ENCODE results near the gene KCNQ1.
A peak's percentile ranks its signal among the peaks of the same experiment; 100 is the strongest.

The KCNQ1 gene

DNA sequence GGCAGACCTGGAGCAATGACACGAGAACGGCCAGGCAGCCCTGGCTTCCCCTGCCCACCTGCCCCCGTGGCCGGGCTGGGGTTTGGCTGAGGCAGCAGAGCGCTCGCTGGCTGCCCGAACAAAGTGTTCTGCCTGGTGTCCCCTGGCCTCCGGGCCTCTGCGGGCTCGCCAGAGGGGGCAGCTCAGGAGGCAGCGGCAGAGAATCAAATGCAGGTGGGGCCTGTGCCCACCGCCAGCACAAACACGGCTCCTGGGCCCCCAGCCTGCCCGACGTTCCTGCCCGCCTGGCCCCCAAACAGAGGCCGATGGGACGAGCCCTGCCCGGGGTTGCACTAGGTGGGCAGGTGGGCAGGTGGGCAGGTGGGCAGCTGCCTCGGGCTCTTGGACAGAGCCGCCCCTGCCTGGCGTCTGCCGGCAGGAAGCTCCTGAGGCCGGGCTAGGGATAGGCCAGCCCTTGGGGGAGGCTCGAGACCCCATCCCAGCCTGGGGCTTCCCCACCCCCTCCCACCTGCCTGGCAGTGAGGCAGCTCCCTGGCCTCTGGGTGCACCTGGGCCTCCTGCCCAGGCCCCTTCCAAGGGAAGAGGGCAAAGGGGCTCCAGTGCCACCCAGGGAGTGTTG, 394.0 kb downstream of the KCNQ1 start:
- Histone ChIP-seq H3K4me3 (ENCODE audit: insufficient read depth in 1 of 2, low read depth in 1 of 2, low read length in 2 of 2) (no peak overlapping the region), H2AFZ (ENCODE audit: low read depth, low read length) (no peak overlapping the region), H2AK5ac (ENCODE audit: low read length, severe bottlenecking) (no peak overlapping the region), H2BK120ac (ENCODE audit: low read depth, low read length) (no peak overlapping the region), H3K9me3 (ENCODE audit: control insufficient read depth, low read length) (no peaks in the 10 kb centered on the region), H3K36me3 (ENCODE audit: control insufficient read depth in 1 of 2, insufficient read depth in 2 of 2, low read depth in 1 of 2, low read length in 2 of 2) (no peaks in the 10 kb centered on the region), H3K9ac (ENCODE audit: low read length) (no peak overlapping the region), H3K4me2 (ENCODE audit: low read length, poor library complexity, severe bottlenecking) (no peak overlapping the region), H2BK12ac (ENCODE audit: low read length in 2 of 2) (no peak overlapping the region), H3K27me3 (ENCODE audit: control insufficient read depth in 1 of 2, insufficient read depth in 1 of 2, low read length in 2 of 2) (peaks cover 0 to 34% of the 10 kb centered on the region in 2 experiments), H3K27ac (ENCODE audit: low read length, poor library complexity, severe bottlenecking) (no peak overlapping the region), H2BK15ac (ENCODE audit: low read depth, poor library complexity, severe bottlenecking) (no peak overlapping the region), H2BK5ac (ENCODE audit: low read depth, low read length, poor library complexity, severe bottlenecking) (no peak overlapping the region), H3K79me1 (replicated peaks; ENCODE audit: low read length, poor library complexity, severe bottlenecking) (no peaks in the 10 kb centered on the region), H4K8ac (ENCODE audit: low read length) (no peak overlapping the region), H3K23ac (ENCODE audit: low read length in 2 of 2) (no peak overlapping the region), H4K91ac (ENCODE audit: low read length) (no peak overlapping the region), H3K4me1 (ENCODE audit: control insufficient read depth, insufficient read depth, low read depth, low read length) (peaks cover 32% of the 10 kb centered on the region), H3K14ac (ENCODE audit: low read length in 2 of 2) (no peak overlapping the region), H3K18ac (ENCODE audit: low read depth in 1 of 2, low read length in 2 of 2) (no peak overlapping the region), H3K4ac (ENCODE audit: low read depth in 1 of 2, low read length in 2 of 2) (no peak overlapping the region)
- no peak for DNase-seq
- WGBS = 93% methylated on average over 25 of the region's 25 CpGs

DNA sequence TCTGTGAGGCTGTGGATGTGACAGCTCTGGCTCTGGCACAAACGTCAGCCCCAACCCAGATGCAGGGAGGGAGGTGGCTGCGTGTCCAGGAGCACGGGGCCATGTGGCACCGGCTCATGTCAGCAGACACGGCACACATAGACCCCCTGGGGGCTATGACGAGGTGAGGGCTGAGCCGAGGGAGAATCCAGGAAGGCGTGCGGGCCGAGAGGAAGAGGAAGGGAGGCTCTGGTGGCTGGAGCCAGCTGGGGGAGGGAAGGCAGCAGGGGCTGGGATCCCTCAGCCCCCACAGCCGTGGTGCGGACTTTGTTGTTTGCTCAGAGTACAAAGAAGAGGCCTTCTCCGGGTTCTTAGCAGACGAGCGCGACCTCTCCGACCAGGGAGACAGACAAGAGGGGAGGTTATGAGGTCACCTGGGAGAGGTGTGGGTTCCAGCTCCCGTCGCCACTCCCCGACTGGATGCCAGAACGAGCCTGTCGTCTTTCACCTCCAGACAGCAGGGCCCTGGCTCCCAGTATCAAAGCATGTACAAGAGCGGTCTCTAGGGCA, 394.7 kb downstream of the KCNQ1 start:
- Histone ChIP-seq H2BK12ac (ENCODE audit: low read length in 2 of 2) (peak overlapping the region in 1 of 2 experiments; percentile 34), H3K18ac (ENCODE audit: low read depth in 1 of 2, low read length in 2 of 2) (no peak overlapping the region), H2BK120ac (ENCODE audit: low read depth, low read length) (no peak overlapping the region), H3K23ac (ENCODE audit: low read length in 2 of 2) (no peak overlapping the region), H3K36me3 (ENCODE audit: control insufficient read depth in 1 of 2, insufficient read depth in 2 of 2, low read depth in 1 of 2, low read length in 2 of 2) (no peaks in the 10 kb centered on the region), H3K4me3 (ENCODE audit: insufficient read depth in 1 of 2, low read depth in 1 of 2, low read length in 2 of 2) (no peak overlapping the region), H3K14ac (ENCODE audit: low read length in 2 of 2) (no peak overlapping the region), H3K79me1 (replicated peaks; ENCODE audit: low read length, poor library complexity, severe bottlenecking) (no peaks in the 10 kb centered on the region), H3K9me3 (ENCODE audit: control insufficient read depth, low read length) (no peaks in the 10 kb centered on the region), H3K27me3 (ENCODE audit: control insufficient read depth in 1 of 2, insufficient read depth in 1 of 2, low read length in 2 of 2) (peaks cover 0 to 37% of the 10 kb centered on the region in 2 experiments), H2AK5ac (ENCODE audit: low read length, severe bottlenecking) (no peak overlapping the region), H3K27ac (ENCODE audit: low read length, poor library complexity, severe bottlenecking) (no peak overlapping the region), H3K4me1 (ENCODE audit: control insufficient read depth, insufficient read depth, low read depth, low read length) (peaks cover 33% of the 10 kb centered on the region), H3K9ac (ENCODE audit: low read length) (no peak overlapping the region), H2BK15ac (ENCODE audit: low read depth, poor library complexity, severe bottlenecking) (no peak overlapping the region), H4K91ac (ENCODE audit: low read length) (peak overlapping the region; percentile 60), H2BK5ac (ENCODE audit: low read depth, low read length, poor library complexity, severe bottlenecking) (no peak overlapping the region), H3K4ac (ENCODE audit: low read depth in 1 of 2, low read length in 2 of 2) (no peak overlapping the region), H2AFZ (ENCODE audit: low read depth, low read length) (no peak overlapping the region), H4K8ac (ENCODE audit: low read length) (no peak overlapping the region), H3K4me2 (ENCODE audit: low read length, poor library complexity, severe bottlenecking) (no peak overlapping the region)
- no peak for DNase-seq
- 78% methylated on average over 23 of the region's 23 CpGs for WGBS

DNA sequence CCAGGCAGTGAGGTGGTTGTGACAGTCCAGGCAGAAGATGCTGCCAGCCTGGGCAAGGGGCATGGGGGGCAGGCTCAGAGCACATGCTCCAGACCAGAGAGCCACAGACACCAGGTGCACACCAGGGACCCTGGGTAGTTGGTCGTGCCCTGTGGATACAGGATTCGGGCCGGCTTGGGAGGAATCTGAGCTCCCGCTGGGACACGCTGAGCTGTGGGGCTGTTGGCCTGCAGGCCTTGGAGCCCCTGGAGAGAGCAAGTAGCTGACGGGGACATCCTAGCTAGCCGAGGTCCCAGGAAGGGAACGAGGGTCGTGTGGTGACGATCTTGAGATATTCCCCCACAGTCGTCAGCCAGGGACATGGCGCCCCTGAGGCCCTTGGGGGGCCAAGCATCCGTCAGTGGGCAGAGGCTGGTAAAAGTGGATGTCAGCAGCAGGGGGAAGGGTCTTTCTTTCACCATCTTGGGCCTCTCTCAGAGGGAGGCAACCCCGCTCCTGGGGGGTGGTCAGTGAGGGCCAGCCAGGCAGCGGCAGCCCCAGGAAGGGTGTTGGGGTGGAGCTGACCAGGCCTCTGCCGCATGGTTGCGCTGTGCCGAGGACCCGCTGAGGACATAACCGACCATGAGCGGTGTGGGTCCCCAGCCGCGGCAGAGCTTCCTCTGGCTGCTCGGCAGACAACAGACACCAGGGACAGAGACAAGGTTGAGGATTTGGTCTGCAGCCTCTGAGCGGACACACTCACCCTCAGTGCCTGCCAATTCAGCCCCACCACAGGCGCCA, 396.8 kb downstream of the KCNQ1 start:
- Histone ChIP-seq H3K36me3 (ENCODE audit: control insufficient read depth in 1 of 2, insufficient read depth in 2 of 2, low read depth in 1 of 2, low read length in 2 of 2) (no peaks in the 10 kb centered on the region), H3K4ac (ENCODE audit: low read depth in 1 of 2, low read length in 2 of 2) (no peak overlapping the region), H2BK15ac (ENCODE audit: low read depth, poor library complexity, severe bottlenecking) (peak overlapping the region; percentile 9), H3K18ac (ENCODE audit: low read depth in 1 of 2, low read length in 2 of 2) (no peak overlapping the region), H3K27ac (ENCODE audit: low read length, poor library complexity, severe bottlenecking) (no peak overlapping the region), H2BK120ac (ENCODE audit: low read depth, low read length) (no peak overlapping the region), H2AFZ (ENCODE audit: low read depth, low read length) (no peak overlapping the region), H3K14ac (ENCODE audit: low read length in 2 of 2) (no peak overlapping the region), H3K23ac (ENCODE audit: low read length in 2 of 2) (no peak overlapping the region), H3K27me3 (ENCODE audit: control insufficient read depth in 1 of 2, insufficient read depth in 1 of 2, low read length in 2 of 2) (peaks cover 0 to 24% of the 10 kb centered on the region in 2 experiments), H2BK5ac (ENCODE audit: low read depth, low read length, poor library complexity, severe bottlenecking) (no peak overlapping the region), H2BK12ac (ENCODE audit: low read length in 2 of 2) (peak overlapping the region in 1 of 2 experiments; percentile 32), H2AK5ac (ENCODE audit: low read length, severe bottlenecking) (no peak overlapping the region), H4K8ac (ENCODE audit: low read length) (no peak overlapping the region), H3K79me1 (replicated peaks; ENCODE audit: low read length, poor library complexity, severe bottlenecking) (no peaks in the 10 kb centered on the region), H3K9me3 (ENCODE audit: control insufficient read depth, low read length) (no peaks in the 10 kb centered on the region), H4K91ac (ENCODE audit: low read length) (no peak overlapping the region), H3K4me2 (ENCODE audit: low read length, poor library complexity, severe bottlenecking) (no peak overlapping the region), H3K9ac (ENCODE audit: low read length) (no peak overlapping the region), H3K4me3 (ENCODE audit: insufficient read depth in 1 of 2, low read depth in 1 of 2, low read length in 2 of 2) (no peak overlapping the region), H3K4me1 (ENCODE audit: control insufficient read depth, insufficient read depth, low read depth, low read length) (peaks cover 27% of the 10 kb centered on the region)
- WGBS = 87% methylated on average over 25 of the region's 26 CpGs
- DNase-seq = no peak

DNA sequence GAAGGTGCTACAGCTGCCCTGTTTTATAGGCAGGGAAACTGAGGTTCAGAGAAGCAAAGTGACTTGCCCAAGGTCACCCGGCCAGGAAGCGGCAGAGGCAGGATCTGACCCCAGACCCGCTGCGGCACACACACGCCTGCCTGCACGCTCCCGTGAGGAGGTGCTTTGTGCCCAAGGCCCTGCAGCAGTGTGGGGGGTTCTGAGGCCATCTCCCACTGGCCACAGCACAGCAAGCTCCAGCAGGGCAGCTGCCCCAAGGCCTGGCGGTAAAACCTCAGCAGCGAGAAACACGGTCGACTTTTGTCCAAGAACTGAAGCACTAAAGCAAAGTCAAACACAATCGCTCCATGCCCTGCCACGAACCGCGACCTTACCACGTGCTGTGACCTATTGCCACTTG, 398.1 kb downstream of the KCNQ1 start:
- no peak overlapping the region for H3K4ac ChIP-seq (ENCODE audit: low read depth in 1 of 2, low read length in 2 of 2)
- no peaks in the 10 kb centered on the region for H3K9me3 ChIP-seq (ENCODE audit: control insufficient read depth, low read length)
- WGBS = 96% methylated on average over 16 of the region's 16 CpGs
- no peak overlapping the region for H3K27ac ChIP-seq (ENCODE audit: low read length, poor library complexity, severe bottlenecking)
- peaks cover 0 to 14% of the 10 kb centered on the region in 2 experiments for H3K27me3 ChIP-seq (ENCODE audit: control insufficient read depth in 1 of 2, insufficient read depth in 1 of 2, low read length in 2 of 2)
- no peaks in the 10 kb centered on the region for H3K79me1 ChIP-seq (replicated peaks; ENCODE audit: low read length, poor library complexity, severe bottlenecking)
- H3K18ac ChIP-seq (ENCODE audit: low read depth in 1 of 2, low read length in 2 of 2) = no peak overlapping the region
- DNase-seq = no peak
- no peak overlapping the region for H4K91ac ChIP-seq (ENCODE audit: low read length)
- no peak overlapping the region for H2BK120ac ChIP-seq (ENCODE audit: low read depth, low read length)
- peaks cover 0 to 3% of the 10 kb centered on the region in 2 experiments for H3K36me3 ChIP-seq (ENCODE audit: control insufficient read depth in 1 of 2, insufficient read depth in 2 of 2, low read depth in 1 of 2, low read length in 2 of 2)
- no peak overlapping the region for H3K23ac ChIP-seq (ENCODE audit: low read length in 2 of 2)
- no peak overlapping the region for H4K8ac ChIP-seq (ENCODE audit: low read length)
- no peak overlapping the region for H2BK5ac ChIP-seq (ENCODE audit: low read depth, low read length, poor library complexity, severe bottlenecking)
- peaks cover 28% of the 10 kb centered on the region for H3K4me1 ChIP-seq (ENCODE audit: control insufficient read depth, insufficient read depth, low read depth, low read length)
- no peak overlapping the region for H2AFZ ChIP-seq (ENCODE audit: low read depth, low read length)
- no peak overlapping the region for H3K14ac ChIP-seq (ENCODE audit: low read length in 2 of 2)
- H3K4me3 ChIP-seq (ENCODE audit: insufficient read depth in 1 of 2, low read depth in 1 of 2, low read length in 2 of 2) = no peak overlapping the region
- H2BK12ac ChIP-seq (ENCODE audit: low read length in 2 of 2) = no peak overlapping the region
- H2BK15ac ChIP-seq (ENCODE audit: low read depth, poor library complexity, severe bottlenecking) = no peak overlapping the region
- H3K4me2 ChIP-seq (ENCODE audit: low read length, poor library complexity, severe bottlenecking) = no peak overlapping the region
- H2AK5ac ChIP-seq (ENCODE audit: low read length, severe bottlenecking) = no peak overlapping the region
- H3K9ac ChIP-seq (ENCODE audit: low read length) = no peak overlapping the region

Data from mesenchymal stem cell (in vitro differentiated cells and primary cell).